ENCODE measurements around the gene CCNY.
"Not testable (repeated sequence)": the region's sequence is repeated elsewhere in the genome, so short reads cannot be mapped to it uniquely, and the experiment has no call there.

CCNY gene

DNA sequence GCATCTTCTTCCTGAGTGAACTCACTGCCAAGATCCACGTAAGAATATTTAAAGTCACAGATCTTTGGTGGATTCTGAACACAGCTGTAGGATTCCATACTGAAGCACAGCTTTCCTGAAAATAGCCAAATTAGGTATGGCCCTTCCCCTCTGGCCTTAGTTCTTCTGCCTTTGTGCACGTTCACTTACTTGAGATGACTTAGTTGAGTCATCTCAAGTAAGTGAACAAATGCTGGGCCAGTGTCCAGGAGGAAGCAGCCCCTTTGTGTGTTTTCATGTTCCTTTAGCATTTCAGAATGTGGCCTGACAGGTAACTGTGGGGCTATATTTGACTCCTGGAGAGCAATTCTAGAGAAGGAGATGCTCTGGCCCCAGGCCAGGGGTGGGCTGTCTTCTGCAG is 51.5 kb downstream of the CCNY start:
- FAIRE-seq, result no peak

DNA sequence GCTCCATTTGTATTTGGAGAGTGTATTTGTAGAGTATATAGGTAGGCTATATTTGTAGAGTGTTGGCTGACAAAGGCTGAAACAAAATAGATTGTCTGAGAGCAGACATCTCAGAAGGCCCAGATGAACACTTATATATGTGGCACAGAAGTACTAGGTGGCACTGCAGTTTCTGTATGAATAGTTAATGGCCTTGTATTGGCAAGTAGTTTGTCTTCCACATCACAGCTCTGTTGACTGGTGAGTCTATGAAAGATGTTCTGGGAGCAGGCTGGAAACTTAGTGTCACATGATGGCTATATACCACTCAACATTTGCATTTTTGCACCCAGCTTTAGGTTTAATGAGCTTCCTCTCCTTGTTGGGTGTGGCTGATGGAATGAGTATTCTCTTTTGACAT is 51.9 kb downstream of the CCNY start:
- no peak for FAIRE-seq

GRCh38 chr10:35388682-35389081 is 52.4 kb downstream of the CCNY start:
- no peak for FAIRE-seq

DNA sequence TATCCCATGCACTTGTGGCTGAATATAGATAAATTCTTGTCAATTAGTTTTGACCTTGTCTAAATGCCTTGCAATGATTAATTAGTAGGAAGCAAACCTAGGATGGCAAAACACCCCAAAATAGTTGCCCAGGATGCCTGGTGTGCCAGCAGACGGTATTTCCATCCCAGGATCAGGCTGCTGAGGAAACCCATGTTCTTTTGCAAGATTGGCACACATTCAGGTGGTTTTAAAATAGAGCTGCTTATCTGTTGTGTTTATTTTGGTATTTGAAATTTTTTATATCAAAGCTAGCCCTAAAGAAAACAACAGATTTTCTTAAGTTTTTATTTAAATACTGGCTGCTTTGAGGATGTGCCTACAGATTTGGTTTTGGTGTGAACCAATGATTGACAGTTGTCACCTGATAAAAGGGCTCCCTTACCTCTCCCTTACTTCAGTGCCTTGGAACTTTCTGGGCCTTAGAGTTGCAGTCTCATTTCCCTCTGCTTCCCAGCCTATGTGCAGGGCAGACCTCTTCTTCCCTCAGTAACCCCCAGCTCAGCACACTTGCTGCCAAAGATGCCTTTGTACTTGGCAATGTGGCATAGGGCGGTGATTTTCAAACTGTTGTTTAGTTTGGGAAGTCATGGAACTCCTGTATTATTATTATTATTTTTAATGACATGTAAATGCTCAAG is 54.0 kb downstream of the CCNY start:
- FAIRE-seq, result no peak

GRCh38 chr10:35390843-35391152 is 54.5 kb downstream of the CCNY start:
- no peak for FAIRE-seq

- no peak for FAIRE-seq
These were observed 55.0 kb downstream of the CCNY start for GRCh38 chr10:35391153-35391953.

- no peak for FAIRE-seq
These were observed 55.6 kb downstream of the CCNY start for GRCh38 chr10:35391954-35392262.

DNA sequence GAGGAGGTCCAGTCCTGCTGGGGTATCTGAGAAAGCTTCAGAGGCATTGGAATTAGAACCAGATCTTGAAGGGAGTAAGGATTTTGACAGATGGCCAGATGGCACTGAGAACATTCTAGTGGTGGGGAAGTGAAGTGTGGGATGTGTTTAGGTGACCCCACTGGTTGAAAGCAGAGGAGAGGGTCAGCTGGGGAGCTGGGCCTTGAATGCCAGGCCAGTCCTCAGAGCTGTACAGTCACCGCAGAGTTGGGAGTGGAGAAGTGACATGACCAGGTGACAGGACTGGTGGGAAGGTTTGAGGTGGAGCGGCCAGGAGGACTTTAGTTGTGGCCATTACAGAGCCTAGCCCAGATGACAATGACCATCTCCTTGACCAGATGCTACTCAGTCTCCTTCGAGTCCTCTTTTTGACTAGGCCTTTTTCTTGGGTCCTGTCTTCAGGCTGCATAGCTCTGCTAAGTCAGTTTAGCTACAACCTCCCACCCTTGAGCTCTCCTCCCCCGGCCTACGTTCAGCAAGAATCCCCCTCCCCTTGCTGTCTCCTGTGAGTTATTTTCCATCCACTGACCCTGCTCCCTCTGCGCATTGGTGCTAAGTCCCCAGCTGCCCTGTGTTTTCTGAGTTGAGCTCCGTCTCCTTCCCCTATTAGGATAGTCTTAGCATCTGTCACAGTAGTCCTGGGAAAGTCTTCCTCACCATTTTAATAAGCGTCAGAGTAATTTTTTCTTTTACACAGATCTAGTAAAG is 56.3 kb downstream of the CCNY start:
- FAIRE-seq, result no peak

GRCh38 chr10:35394411-35394851 is 58.1 kb downstream of the CCNY start:
- FAIRE-seq, result no peak

GRCh38 chr10:35394934-35395333 is 58.6 kb downstream of the CCNY start:
- no peak for FAIRE-seq

DNA sequence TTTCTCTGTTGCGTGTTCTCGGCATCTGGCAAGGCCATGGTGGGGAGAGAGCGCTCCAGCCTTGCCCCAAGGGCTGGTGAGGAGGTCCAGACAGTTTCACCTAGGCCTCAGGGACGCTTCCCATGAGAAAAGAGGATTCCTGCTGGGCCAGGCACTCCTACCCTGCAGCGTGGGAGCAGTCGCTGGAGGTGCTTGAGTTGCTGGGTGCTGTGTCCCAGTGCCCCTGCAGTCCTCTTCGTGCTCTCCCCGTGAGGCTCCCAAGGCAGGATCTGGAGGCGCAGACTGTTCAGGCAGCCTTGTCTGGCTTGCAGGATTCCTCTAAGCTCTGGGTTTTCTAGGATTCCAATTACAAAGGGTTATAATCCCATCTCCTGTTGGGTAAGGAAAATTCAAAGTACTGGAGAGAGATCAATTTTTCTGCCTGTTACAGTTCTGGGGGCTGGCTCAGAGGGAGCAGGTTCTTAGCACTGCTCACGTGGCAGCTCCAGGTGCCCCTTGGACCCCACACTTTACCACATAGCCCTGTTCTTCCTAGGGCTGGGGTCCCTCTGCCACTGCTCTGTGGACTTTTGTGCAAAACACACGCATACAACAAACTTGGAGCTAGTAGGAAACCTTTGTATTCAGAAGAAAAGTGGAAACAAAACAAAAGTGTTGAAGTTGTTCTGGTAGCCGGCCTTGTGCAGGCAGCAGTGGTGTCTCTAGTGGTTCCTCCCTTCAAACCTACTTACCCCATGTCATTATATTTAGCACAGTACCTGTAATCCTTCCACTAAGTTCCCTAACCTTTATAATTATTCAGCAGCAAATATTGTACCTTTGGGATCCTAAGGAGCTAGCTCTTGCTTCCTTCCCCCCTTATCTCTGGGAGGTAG is 60.5 kb downstream of the CCNY start:
- FAIRE-seq, result no peak

DNA sequence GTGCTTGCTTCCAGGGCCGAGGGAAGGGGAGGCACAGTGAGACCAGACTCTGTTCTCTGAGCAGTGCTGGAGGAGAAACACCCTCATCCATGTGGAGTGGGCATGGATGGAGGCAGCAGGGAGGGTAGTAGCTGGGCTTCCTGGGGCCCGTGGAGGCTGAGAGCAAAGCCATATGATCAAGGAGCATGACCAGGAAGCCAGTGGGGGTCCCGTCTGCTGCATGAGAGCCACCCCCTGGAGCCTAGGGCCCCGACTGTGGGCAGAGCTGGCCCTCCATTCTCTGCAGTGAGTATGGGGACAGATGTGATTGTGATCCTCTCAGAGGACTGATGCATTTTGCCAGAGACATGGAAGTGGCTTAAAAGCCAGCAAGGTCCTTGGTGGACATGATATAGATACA is 61.6 kb downstream of the CCNY start:
- no peak for FAIRE-seq

DNA sequence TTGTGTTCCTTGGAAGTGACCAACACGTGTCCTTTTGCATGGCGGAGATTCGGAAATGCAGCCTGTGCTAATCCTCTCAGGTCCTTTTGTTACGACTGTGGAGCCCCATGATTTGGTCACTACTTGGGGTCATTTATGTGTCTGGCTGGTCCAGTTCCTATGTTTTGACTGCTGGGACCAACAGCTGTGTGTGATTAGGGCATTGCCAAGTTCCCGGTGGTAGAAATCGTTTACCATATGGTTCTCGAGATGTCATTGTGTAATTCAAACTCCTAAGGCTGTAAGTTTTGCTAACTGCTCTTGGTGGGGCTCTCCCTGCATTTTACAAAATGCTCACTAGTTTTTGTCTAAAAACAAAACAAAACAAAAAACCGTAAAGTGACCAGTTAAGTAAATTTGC is 62.0 kb downstream of the CCNY start:
- FAIRE-seq, result no peak

DNA sequence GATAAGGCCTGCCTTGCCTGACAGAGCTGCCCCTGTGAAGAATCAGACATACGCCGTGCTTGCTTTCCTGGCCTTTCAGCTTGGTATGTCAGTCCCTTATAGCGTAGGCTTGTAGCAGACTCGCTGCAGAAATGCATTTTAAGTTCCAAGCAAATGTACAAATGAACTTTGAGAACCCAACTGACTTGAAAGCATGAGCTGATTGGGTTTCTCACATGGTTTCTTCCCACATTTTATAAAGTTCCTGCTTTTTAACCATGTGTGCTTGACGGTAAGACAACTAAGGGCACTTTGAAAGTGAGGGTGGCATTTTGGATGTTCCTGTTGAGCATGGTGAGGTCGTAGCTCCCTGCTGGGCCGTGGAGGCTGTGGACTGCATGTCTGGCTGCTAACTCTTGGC is 62.6 kb downstream of the CCNY start:
- FAIRE-seq, result no peak

- FAIRE-seq, result no peak
These were observed 63.2 kb downstream of the CCNY start for GRCh38 chr10:35399414-35400009.

GRCh38 chr10:35400595-35401268 is 64.4 kb downstream of the CCNY start:
- no peak for FAIRE-seq

- not testable (repeated sequence) for FAIRE-seq
These were observed 67.2 kb downstream of the CCNY start for GRCh38 chr10:35403491-35403890.

DNA sequence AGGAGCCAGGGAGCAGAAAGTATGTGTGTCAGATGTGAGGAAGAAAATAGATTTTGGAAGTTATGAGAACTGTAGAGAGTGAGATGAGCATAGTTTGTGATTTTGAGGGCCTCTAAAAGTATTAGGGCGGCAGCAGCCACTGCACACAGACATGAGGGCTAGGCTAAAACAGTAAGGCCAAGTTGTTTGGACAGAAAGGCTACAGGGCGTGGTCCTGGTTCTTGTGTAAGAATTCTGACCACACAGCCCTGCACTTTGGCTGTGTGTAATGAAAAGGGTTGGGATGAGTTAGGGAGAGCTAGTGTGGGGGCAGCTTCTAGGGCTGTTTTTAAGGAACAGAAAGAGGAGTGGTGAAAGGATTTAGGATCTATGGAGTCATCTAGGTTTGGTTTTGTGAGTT is 67.8 kb downstream of the CCNY start:
- not testable (repeated sequence) for FAIRE-seq

DNA sequence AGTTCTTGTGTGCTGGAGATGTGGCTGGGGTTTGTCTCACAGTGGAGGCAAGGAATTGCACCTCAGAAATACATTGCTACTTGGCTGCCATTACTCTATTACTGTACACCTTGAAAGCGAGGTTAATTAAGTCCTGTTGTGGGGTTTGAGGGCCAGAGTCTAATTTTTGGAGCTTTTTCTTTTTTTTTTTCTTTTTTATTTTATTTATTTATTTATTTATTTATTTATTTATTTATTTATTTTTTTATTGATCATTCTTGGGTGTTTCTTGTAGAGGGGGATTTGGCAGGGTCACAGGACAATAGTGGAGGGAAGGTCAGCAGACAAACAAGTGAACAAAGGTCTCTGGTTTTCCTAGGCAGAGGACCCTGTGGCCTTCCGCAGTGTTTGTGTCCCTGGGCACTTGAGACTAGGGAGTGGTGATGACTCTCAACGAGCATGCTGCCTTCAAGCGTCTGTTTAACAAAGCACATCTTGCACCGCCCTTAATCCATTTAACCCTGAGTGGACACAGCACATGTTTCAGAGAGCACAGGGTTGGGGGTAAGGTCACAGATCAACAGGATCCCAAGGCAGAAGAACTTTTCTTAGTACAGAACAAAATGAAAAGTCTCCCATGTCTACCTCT is 69.8 kb downstream of the CCNY start:
- FAIRE-seq, result not testable (repeated sequence)

DNA sequence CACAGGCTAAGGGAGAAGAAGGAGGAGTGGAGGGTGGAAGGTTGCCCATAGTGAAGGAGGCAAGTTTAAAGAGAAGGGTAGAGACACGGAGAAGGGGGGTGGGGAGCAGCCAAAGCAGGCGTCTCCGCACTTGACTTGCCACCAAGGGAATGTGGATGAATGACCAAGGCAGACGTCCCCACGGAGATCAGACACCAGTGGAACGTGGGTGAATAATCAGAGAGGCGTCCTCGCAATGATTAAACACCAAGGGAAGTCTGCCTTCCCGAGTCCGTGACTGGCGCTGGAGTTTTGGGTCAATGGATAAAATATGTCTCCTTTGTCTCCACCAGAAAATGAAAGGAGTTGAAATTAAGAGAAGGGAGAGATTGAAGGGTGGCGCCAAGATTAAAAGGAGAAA is 71.4 kb downstream of the CCNY start:
- FAIRE-seq, result not testable (repeated sequence)

GRCh38 chr10:35409094-35409582 is 72.8 kb downstream of the CCNY start:
- FAIRE-seq, result no peak

All from G401.6 (cell line).